GM19025 (cell line): Measurements from ENCODE around the gene TFAP2B.

Experiments used
- ATAC-seq: cut with Tn5 transposase; IDR thresholded peaks from one replicate; pipeline ENCODE4 v1.9.1; 2021; ENCODE audit warnings: mild to moderate bottlenecking, low read depth, moderate library complexity; ENCODE audit not compliant: unreplicated experiment

Gene TFAP2B

GRCh38 chr6:50823094-50823920 lies 4.6 kb downstream of the TFAP2B start:
- ATAC-seq: no peak

DNA sequence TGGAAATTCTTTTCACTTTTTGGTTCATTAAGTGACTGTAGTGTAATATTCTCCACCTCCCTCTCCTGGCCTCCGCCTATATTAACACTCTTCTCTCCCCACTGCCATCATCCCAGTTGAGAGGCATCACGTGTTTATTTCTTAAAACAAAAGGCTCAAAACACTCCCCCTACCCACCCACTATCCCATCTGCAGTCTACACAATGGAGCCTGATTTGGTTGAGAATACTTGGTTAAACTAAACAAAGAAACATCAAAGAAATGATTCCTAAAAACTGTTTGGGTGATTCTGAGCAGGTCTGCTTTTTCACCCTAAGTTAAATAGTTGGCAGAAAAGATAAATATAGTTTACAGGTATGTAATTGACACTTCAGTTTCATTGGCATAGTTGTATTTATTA lies 5.9 kb downstream of the TFAP2B start:
- ATAC-seq: no peak

DNA sequence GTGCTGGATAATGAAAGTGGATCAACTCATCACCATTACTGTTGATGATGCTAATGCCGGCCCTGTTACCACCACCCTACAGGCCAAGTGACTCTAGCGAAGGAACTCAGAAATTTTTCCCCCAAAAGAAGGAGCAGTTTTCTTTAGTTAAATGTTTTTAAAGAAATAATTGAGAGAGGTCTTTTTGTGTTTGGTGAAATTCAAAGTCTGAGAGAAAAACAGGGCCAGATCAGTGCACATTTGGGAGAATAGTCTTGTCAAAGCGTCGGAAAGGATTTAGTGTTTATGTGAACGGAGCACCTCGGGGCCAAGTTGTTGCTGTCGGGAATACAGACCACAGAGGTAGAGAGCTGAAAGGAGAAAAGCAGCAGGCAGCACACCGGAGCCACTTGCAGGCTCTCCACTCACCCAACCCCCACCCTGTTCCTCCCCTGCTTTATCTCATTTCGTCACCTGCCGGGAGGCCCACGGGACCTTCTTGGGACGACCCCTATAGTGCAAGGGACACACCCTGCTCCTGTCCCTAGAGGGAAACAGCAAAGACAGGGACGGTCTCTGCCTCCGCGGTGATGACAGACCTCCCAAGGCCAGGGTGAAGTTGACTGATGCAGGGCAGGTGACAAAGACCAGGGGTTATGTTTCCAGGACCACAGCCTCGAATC lies 6.8 kb downstream of the TFAP2B start:
- ATAC-seq: no peak

DNA sequence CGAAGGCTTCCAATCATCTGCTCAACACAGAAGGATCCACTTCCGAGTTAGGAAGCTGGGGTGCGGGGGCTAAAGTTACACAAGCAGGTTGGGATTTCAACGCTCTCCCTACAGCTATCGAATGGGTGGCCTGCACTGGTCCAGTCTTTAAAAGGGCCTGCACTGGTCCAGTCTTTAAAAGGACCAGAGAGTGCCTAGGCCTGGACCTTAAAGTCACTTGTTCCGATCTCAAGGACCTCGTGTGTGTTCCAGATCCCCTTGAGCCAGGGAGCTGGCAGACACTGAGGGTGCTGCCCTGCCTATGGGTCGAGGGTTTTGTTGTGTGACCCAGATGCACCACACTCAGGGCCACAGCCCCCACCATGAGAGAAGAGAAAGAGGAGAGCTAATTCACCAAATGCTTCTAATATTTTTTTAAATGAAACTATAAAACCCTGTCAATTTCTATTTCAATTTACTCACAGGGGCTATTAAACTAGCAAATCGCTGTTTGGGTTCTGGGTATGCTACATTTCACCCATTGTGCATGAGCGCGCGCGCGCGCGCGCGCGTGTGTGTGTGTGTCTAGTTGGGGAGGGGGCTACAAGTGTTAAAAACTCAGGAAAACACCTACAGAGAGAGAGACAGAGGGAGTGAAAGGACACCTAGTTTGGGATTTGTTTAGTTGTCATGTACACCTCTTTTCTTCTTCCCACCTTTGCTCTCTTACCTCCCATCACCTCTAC lies 7.5 kb downstream of the TFAP2B start:
- ATAC-seq: no peak

DNA sequence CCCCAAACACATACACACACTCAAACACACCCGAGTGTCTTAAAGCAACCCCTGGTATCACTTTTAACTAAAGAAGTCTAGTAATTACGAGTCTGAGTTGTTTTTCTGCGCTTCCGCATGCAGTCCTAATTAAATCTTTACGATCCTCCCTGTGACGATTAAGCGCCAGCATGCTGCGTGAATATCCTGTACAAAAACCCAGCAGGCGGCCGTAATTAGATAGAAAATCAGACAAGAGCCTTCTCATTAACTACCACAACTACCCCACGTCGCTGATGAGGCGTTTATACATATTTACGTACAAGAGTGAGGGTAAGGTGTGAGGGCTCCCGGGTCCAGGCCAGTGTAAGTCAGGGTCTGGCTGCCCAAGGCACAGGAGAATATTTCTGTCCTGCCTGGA lies 8.1 kb downstream of the TFAP2B start:
- ATAC-seq: no peak

GRCh38 chr6:50829049-50829448 lies 10.4 kb downstream of the TFAP2B start:
- no peak for ATAC-seq

- ATAC-seq: no peak
Measured at GRCh38 chr6:50829898-50830444, 11.3 kb downstream of the TFAP2B start.

GRCh38 chr6:50831186-50831585 lies 12.5 kb downstream of the TFAP2B start:
- ATAC-seq: no peak

GRCh38 chr6:50832912-50833311 lies 14.2 kb downstream of the TFAP2B start:
- ATAC-seq: no peak

DNA sequence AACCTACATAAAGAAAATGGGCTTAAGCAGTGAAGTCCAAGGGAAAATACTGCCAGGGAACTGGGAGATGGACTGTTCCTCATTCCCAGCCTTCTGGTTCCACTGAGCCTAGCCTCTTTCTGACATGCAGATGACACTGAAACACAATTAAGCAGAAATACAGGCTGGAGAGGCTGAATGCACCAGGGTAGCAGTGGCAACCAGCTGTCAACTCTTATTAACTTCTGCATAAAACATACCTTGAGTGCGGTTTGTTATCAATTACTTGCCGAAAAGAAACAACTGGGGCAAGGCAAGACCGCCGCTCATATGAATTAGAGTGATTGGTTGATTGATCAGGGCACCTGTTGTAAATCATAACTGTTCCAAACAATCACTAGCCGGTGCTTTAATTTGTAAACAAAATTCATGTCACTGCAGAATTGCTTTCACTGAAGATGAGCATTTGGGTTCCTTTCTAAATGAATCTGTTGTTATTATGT lies 16.3 kb downstream of the TFAP2B start:
- ATAC-seq: no peak

DNA sequence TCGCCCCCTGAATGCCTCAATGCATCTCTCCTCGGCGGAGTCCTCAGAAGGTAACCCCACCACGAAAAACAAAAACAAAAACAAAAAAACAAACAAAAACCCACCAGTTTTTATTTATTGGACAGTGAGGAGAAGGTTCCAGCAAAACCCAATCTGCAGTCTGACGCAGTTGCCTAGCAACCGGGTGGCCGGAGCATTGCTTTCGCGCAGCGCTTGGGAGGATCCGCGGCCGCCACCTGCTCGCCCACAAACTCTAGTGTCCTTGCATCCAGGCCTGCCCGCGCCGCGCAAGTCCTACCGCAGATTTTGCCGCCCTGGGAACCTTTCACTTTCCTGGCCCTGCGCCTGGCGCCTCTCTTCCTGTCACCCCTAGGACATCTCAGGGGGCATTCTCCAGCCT lies 17.6 kb downstream of the TFAP2B start:
- no peak for ATAC-seq

- ATAC-seq: no peak
Measured at GRCh38 chr6:50837589-50838445, 19.1 kb downstream of the TFAP2B start.

DNA sequence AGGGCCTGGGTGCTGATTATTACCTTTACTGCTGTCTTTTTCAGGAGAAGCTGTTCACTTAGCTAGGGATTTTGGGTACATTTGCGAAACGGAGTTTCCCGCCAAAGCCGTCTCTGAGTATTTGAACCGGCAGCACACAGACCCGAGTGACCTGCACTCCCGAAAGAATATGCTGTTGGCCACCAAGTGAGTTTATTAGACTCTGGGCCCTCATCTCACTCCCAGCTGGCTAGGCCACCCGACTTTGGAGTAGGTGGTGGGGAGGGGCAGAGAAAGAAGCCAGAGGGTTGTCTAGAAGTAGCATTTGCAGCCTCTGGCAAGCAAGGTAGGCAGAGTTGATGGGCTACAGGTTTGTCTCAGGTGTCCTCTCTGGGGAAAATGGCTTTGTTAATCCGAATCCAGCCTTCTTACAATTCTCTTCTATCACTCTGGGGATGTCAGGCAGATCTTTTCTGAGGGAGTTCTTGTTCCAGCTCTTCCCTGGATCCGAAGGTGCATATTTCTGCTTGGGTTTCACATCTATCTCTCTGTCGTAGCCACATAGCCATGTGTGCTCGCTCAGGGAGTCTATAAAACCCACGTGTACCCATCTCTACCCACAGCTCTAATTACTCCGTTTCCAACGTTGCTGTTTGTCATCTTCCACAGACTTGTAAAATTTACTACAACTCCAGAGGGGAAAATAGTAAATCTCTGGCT lies 21.6 kb downstream of the TFAP2B start:
- ATAC-seq: no peak

DNA sequence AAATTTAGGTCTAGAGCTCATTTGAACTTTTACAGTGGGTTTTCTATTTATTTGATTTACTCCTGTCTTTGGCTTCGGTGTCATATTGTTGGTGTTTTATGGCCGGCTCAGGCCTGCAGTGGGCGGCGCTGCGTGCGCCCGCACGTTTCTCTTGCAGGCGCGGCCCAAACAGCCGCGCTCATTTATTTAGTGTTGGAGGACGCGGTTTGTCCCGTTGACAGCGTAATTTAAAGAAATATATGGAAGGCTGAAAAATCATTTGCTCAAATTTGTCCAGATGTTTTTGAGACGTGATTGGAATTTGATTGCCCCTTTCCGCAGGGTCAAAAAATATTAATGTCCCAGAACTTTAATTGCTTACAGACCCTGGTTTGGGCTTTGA lies 22.1 kb downstream of the TFAP2B start:
- ATAC-seq: no peak

DNA sequence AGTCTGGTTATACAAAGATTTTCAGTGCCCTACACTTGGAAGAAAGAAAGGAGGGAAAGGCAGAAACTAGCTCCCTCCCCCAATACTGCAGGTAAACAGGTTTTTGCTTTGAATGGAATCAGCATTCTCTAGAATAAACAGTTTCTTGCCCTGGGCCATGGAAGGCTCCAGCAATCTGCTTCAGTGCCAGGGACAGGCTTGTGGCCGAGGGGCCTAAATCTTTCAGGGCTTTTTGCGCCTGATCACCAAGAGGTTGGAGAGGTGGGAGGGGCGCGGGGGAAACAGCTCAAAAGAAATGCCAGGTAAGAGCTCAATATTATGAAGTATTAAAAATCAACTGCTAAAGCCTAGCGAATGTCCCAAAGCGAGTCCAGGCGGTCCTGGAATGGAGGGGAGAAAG lies 23.8 kb downstream of the TFAP2B start:
- ATAC-seq: no peak

DNA sequence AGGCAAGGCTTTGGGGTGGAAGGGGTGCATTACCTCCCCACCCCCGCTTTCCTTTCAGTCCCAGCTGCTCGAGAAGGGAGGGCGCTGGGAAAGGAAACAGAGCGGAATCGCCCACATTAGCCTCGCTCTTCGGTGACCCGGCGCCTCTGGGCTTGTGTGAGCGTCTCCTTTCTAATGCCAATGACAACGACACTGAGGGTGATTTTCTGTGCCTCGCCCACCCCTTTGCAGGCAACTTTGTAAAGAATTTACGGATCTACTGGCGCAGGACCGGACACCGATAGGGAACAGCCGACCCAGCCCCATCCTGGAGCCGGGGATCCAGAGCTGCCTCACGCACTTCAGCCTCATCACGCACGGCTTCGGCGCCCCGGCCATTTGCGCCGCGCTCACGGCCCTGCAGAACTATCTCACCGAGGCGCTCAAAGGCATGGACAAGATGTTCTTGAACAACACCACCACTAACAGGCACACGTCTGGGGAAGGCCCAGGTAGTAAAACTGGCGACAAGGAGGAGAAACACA lies 24.3 kb downstream of the TFAP2B start:
- no peak for ATAC-seq

- ATAC-seq: no peak
Measured at GRCh38 chr6:50843842-50844241, 25.2 kb downstream of the TFAP2B start.

- no peak for ATAC-seq
Measured at GRCh38 chr6:50845499-50846143, 26.9 kb downstream of the TFAP2B start.
